Neutrophil (primary cell): ENCODE results near the gene CPT1B.

Experiments
- H3K27ac ChIP-seq: fragments of 200-600 bp; sonication (generic); 2 replicates; pipeline ENCODE4 v1.5.1; 2016; ENCODE audit warnings: mild to moderate bottlenecking, moderate library complexity
- H3K27me3 ChIP-seq: fragments of 200-600 bp; sonication (generic); 2 replicates; pipeline ENCODE4 v1.6.0; 2016; ENCODE audit warnings: mild to moderate bottlenecking
- H3K36me3 ChIP-seq: fragments of 200-600 bp; sonication (generic); 2 replicates; pipeline ENCODE4 v1.5.1; 2017
- H3K4me1 ChIP-seq, 2 experiments: fragments of 200-600 bp in 1 of 2; sonication (generic) in 1 of 2; 1 replicate in 1 of 2; 2 replicates in 1 of 2; pipeline versions ENCODE4 v1.5.1 to v1.6.1; 2013 to 2016; ENCODE audit warnings: low read depth in 1 of 2, low read length in 1 of 2, mild to moderate bottlenecking in 1 of 2, moderate library complexity in 1 of 2; ENCODE audit not compliant: control insufficient read depth in 1 of 2, insufficient read depth in 1 of 2
- H3K4me3 ChIP-seq, 2 experiments: fragments of 200-600 bp in 1 of 2; sonication (generic) in 1 of 2; 1 replicate in 1 of 2; 2 replicates in 1 of 2; pipeline ENCODE4 v1.5.1; 2013 to 2016; ENCODE audit warnings: low read depth in 1 of 2, low read length in 1 of 2, mild to moderate bottlenecking in 1 of 2, moderate library complexity in 1 of 2
- H3K9me3 ChIP-seq: fragments of 200-600 bp; sonication (generic); 2 replicates; pipeline ENCODE4 v1.5.1; 2016
- TF ChIP-seq, protein P1 (sequence below): fragments of 200-600 bp; sonication (generic); IDR thresholded peaks from 2 replicates; pipeline ENCODE4 v1.5.1; 2016; ENCODE audit warnings: antibody characterized with exemption

The CPT1B gene

DNA sequence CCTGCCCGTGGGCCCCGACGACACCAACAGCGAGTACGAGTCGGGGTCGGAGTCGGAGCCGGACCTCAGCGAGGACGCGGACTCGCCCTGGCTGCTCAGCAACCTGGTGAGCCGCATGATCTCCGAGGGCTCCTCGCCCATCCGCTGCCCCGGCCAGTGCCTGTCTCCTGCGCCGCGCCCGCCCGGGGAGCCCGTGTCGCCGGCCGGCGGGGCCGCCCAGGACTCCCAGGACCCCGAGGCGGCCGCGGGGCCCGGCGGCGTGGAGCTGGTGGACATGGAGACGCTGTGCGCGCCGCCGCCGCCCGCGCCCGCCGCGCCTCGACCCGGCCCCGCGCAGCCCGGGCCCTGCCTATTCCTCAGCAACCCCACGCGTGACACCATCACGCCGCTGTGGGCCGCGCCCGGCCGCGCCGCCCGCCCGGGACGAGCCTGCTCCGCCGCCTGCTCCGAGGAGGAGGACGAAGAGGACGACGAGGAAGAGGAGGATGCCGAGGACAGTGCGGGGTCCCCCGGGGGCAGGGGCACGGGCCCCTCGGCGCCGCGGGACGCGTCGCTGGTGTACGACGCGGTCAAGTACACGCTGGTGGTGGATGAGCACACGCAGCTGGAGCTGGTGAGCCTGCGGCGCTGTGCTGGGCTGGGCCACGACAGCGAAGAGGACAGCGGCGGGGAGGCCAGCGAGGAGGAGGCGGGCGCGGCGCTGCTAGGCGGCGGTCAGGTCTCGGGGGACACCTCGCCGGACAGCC is 26.2 kb upstream of the CPT1B start:
- peaks cover 100% of the 10 kb centered on the region for H3K27me3 ChIP-seq
- no peaks in the 10 kb centered on the region for H3K36me3 ChIP-seq
- H3K4me1 ChIP-seq = peaks cover 0 to 8% of the 10 kb centered on the region in 2 experiments
- H3K9me3 ChIP-seq = no peaks in the 10 kb centered on the region
- TF ChIP-seq, protein P1, sequence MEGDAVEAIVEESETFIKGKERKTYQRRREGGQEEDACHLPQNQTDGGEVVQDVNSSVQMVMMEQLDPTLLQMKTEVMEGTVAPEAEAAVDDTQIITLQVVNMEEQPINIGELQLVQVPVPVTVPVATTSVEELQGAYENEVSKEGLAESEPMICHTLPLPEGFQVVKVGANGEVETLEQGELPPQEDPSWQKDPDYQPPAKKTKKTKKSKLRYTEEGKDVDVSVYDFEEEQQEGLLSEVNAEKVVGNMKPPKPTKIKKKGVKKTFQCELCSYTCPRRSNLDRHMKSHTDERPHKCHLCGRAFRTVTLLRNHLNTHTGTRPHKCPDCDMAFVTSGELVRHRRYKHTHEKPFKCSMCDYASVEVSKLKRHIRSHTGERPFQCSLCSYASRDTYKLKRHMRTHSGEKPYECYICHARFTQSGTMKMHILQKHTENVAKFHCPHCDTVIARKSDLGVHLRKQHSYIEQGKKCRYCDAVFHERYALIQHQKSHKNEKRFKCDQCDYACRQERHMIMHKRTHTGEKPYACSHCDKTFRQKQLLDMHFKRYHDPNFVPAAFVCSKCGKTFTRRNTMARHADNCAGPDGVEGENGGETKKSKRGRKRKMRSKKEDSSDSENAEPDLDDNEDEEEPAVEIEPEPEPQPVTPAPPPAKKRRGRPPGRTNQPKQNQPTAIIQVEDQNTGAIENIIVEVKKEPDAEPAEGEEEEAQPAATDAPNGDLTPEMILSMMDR = no peak
- no peak overlapping the region for H3K4me3 ChIP-seq
- no peak overlapping the region for H3K27ac ChIP-seq

DNA sequence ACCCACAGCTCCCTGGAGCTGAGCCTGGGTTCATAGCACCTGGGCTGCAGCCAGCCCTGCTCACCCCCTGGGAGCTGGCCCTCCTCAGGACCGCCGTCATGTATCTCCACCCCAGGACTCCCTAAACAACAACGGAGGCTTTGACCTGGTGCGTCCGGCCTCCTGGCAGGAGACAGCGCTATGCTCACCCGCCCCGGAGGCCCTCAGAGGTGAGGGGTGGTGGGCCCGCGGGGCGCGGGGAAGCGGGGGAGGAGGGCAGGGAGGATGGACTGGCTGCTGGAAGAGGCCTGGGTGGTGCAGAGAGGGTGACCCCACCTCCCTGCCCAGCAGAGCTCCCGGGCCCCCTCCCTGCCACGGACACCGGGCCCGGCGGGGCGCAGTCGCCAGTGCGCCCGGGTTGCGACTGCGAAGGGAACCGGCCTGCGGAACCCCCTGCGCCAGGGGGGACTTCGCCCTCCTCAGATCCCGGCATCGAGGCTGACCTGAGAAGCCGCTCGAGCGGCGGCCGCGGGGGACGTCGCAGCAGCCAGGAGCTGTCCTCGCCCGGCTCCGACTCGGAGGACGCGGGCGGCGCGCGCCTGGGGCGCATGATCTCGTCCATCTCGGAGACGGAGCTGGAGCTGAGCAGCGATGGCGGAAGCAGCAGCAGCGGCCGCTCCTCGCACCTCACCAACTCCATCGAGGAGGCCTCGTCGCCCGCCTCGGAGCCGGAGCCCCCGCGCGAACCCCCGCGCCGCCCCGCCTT is 25.5 kb upstream of the CPT1B start:
- no peak overlapping the region for H3K27ac ChIP-seq
- no peaks in the 10 kb centered on the region for H3K36me3 ChIP-seq
- peaks cover 0 to 8% of the 10 kb centered on the region in 2 experiments for H3K4me1 ChIP-seq
- TF ChIP-seq, protein P1 = no peak
- H3K27me3 ChIP-seq = peaks cover 100% of the 10 kb centered on the region
- no peaks in the 10 kb centered on the region for H3K9me3 ChIP-seq
- no peak overlapping the region for H3K4me3 ChIP-seq

DNA sequence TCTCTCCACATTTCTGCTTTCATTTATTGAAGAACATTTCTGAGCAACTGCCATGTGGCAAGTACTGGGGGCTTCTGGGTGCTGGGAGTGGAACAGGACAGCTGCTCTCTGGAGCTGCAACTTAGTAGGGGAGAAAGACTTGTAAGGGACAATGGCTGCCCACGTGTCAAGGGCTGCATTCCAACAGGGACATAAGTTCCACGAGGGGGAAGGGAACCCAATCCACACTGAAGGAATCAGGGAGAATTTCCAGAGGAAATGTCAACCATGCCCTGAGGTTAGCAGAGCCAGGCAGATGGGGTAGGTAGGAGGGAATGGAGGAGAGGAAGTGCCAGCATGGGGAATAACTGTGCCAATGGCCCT is 24.1 kb upstream of the CPT1B start:
- Histone ChIP-seq H3K27ac (no peak overlapping the region), H3K27me3 (peaks cover 99% of the 10 kb centered on the region), H3K36me3 (no peaks in the 10 kb centered on the region), H3K4me3 (no peak overlapping the region), H3K4me1 (peaks cover 0 to 8% of the 10 kb centered on the region in 2 experiments), H3K9me3 (no peaks in the 10 kb centered on the region)
- TF ChIP-seq, protein P1 = no peak

DNA sequence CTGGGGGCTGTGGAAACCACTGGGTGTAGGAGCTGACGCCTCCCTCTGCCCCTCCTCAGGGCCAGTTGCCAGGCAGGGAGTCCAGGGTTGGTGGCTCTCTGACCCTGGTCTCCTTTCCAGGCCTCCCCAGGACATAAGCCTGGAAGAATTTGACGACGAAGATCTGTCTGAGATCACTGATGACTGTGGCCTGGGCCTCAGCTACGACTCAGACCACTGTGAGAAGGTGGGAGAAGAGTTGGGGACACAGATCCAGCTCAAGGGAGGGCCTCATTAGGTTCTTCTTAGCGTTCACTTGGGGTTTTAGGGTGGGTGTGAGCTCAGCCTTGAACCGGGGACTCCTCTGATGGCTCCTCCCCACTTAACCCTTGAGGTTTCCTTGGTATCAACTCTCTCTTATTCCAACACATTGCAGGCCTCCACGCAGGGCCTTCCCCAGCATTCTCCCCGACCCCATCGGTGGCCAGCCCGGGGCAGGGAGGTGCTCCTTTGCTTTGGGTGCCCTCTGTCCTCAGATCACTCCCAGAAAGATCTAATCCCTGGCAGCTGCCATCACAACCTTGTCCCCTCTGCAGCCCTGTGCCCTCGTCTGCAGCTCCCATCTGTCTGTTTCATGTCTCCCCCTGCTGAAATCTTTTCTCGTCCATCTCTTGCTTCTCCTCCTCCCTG is 23.6 kb upstream of the CPT1B start:
- H3K9me3 ChIP-seq = no peaks in the 10 kb centered on the region
- TF ChIP-seq, protein P1 = no peak
- H3K4me1 ChIP-seq = peaks cover 0 to 8% of the 10 kb centered on the region in 2 experiments
- no peak overlapping the region for H3K4me3 ChIP-seq
- H3K36me3 ChIP-seq = no peaks in the 10 kb centered on the region
- no peak overlapping the region for H3K27ac ChIP-seq
- H3K27me3 ChIP-seq = peaks cover 98% of the 10 kb centered on the region

DNA sequence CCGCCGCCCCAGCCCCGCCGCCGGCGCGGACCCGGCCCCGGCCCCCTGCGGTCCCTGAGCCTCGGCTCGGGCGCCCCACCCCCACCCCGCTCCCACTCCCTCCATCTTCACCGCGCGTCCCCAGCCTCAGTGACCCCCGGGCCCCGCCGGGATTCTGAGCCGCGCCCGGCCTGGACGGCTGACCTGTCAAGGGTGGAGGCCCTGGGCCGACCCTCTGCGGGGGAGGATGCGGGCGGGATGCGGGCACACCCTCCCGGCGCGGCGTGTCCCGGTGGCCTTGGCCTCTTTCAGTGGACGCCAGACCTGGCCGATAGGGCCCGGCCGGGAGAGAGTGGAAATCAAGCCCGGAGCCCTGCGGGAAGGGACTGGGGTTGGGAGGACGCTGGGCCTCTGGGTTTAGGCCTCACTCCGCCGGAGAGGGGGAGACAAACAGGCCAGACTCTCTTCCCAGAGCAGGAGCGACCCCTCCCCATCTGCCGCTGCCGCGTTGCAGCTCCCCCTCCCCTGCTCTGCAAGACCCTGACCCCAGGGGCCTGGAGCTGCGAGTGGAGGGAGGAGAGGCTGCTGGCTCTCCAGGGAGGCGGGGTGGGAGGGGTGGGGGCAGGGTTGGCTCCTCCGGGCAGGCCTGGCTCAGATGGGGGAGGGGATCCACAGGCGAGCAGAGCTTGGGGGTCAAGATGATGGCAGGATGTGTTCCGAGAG is 22.9 kb upstream of the CPT1B start:
- Histone ChIP-seq H3K4me1 (peaks cover 0 to 8% of the 10 kb centered on the region in 2 experiments), H3K4me3 (no peak overlapping the region), H3K27me3 (peaks cover 91% of the 10 kb centered on the region), H3K9me3 (no peaks in the 10 kb centered on the region), H3K27ac (no peak overlapping the region), H3K36me3 (no peaks in the 10 kb centered on the region)
- TF ChIP-seq, protein P1 = no peak
